Head of caudate nucleus (tissue), 42 donors: ENCODE measurements around the gene KCNT1.

ENCODE experiments used
- DNase-seq, 42 donors: peaks; one replicate each; pipeline versions ENCODE4 v3.0.0 to v3.0.0-alpha.2; 2020 to 2021; ENCODE audit warnings: mixed read lengths in 7 of 42
- intact Hi-C: fragments of 100-400 bp; cut with DNase I; formaldehyde crosslinking; loops from one replicate; pipeline ENCODE4 v1.15.0; 2022

The KCNT1 gene

DNA sequence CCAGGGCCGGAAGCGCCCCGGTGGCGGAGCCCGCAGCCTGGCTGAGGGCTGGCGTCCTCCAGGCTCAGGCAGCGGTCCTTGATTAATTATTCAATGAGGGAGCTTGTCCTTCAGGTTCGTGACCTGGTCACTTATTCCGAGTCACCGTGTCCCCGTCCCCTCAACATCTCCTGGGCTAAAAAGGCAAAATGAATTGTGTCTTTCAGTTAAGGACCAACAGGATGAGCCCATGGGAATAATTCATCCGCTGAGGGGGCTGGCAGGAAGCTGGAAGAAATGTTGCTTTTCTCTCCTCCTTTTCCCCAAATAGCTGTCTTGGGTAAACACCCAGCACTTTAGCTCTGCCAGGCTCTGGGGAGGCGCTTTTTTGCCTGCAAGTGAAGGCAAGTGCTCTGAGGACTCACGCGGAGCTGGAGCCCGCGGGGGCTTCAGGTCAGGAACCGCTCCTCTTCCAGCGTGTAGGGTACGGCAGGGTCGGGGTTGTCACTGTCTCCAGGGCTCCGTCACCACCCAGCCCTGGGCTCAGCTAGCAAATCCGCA, 13.1 kb downstream of the KCNT1 start:
- DNase-seq: peak in 1 of 42 donors; percentile 14
- intact Hi-C loops: no loop called here

DNA sequence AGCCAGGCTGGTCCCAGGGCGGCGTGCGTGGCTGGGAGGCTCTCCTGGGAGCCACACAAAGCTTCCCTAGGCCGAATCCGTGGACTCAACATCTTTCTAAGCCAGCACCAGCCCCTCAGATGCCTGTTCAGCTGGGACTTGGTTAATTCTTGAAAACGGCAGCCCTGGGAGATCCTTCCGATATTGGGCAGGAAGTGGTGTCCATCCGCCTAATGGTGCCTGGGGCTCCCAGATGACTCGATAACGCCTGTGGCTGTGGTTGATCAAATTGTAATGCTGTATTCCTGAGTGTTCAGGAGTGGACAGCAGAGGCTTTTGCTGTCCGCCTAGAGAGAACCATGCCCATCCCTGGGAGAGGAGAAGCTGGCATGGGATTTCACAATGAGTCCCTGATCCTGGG, 14.1 kb downstream of the KCNT1 start:
- DNase-seq: no peak
- intact Hi-C loops: no loop called here

DNA sequence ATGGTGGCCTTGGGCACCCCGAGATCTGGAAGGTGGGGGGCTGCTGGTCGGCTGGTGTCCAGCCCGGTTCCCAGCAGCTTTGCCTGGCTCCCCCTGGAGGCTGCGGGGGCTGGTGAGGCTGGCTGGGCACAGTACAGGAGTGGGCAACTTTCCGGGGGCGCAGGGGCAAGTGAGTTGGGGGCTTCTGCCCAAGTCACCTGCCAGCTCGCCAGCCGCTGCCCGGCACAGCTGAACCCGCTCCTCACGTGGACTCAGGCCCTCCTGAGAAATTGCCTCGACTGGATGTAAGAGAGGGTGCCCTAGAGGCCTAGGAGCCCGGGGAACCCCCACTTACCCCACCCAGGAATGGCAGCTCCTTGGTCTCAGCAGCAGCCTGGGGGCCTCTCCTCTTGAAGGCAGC, 15.4 kb downstream of the KCNT1 start:
- intact Hi-C loops: no loop called here
- DNase-seq: no peak

DNA sequence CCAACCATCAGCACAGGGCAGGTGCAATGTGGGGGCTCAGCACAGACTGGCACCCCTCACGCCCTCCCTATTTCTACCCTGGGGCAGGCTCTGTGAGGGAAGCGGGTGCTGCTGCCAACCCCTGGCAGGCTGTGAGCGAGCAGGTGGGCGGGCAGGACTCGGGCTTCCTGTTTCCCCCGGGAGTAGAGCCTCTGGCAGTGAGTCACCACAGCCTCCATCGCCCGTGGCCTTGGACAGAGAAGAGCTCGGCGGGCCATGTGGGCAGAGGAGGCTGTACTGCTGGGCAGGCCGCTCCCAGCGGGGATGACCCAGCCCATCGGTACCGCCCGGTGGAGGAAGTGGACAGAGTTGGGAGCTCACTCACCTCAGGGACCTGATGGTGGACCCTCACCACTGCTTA, 16.6 kb downstream of the KCNT1 start:
- intact Hi-C loops: no loop called here
- DNase-seq: peak in 36 of 42 donors; percentile 13 to 78 (median 47)

DNA sequence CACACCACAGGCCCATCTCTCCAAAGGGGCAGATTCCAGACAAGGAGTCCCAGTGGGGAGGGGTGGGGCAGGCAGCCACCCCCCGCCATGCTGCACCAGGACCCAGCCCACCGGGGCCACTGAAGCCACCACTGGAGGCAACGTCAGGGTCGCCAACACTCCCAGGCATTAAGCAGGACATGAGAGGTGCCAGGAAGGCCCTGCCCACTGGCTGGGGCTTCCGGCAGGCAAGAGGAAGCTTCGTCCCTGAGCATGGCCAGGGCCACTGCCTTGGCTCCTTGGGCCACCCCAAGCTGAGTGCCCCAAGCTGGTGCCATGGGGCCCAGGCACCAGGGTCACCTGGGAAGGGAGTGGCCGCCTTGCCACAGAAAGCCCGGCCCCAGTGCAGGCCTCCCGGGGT, 17.5 kb downstream of the KCNT1 start:
- DNase-seq: no peak
- intact Hi-C loops: no loop called here

DNA sequence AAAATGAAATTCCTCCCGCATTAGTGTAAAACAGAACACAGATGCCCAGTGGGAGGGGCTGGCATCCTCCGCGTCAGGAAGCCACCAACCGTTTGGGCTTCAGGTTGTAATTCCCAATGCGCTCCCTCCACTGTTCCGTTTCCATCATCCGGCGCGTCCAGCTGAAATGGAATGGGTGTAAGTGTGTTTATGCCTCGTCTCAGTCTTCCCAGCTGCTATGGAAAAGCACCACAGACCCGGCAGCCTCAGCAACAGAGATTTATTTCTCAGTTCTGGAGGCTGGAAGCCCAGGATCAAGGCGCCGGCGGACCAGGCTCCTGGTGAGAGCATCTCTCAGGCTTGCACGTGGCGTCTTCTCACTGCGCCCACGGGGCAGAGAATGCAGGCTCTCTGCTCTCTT, 20.4 kb downstream of the KCNT1 start:
- DNase-seq: no peak
- intact Hi-C loops: no loop called here

DNA sequence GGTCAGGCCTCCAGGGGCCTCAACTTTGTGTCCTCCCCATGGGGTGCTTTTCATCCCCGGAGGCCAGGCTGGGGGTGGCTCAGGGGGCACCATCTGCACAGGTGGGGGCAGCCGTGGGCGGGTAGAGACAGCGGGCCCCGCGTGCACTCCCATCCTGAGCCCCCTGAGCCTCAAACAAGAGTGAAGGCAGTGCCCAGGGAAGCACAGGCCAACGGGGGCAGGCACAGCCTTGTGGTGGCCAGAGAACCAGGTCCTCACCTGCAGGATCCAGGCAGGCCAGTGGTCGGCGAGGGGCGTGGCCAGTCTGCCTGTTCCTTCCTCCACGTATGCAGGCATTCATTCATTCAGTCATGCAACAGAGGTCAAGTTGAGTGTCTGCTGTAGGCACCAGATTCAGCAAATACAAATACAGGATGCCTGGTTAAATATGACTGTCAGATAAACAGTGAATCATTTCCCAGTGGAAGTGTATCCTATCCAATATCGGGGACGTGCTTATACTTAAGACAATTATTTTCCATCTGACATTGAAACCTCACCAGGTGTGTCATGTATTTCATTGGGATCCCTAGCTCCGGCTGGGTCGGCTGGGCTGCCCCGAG, 22.3 kb downstream of the KCNT1 start:
- no peak for DNase-seq
- intact Hi-C loops: no loop called here

DNA sequence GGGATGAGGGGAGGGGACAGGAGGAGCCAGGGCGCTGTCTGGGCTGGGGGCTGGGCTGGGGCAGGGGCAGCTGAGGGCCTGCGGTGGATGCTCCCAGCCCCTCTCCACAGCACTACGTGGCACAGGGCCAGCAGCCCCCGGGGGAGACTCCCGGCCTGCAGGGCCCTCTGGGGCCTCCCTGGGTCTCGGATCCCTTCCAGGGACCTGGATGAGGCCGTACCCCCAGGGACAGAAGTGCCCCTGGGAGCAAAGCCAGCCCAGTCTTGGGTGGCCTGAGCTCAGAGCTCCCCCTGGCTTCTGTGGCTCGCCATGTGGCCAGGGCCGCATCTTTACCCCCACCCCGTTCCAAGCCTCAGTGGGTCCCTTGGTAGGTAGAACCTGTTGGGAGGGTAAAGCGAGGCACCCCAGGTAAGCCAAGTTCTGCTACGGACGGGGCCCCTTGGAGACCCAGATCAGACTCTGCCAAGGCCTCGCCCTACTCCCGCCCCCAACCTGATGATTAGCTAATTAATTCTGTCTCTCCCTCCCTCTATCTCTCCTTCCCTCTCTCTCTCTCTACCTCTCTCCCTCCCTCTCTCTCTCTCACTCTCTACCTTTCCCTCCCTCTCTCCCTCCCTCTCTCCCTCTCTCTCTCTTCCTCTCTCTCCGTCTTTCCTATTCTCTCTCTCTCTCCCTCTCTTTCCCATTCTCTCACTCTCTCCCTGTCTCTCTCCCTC, 24.3 kb downstream of the KCNT1 start:
- DNase-seq: no peak
- intact Hi-C loops: no loop called here

DNA sequence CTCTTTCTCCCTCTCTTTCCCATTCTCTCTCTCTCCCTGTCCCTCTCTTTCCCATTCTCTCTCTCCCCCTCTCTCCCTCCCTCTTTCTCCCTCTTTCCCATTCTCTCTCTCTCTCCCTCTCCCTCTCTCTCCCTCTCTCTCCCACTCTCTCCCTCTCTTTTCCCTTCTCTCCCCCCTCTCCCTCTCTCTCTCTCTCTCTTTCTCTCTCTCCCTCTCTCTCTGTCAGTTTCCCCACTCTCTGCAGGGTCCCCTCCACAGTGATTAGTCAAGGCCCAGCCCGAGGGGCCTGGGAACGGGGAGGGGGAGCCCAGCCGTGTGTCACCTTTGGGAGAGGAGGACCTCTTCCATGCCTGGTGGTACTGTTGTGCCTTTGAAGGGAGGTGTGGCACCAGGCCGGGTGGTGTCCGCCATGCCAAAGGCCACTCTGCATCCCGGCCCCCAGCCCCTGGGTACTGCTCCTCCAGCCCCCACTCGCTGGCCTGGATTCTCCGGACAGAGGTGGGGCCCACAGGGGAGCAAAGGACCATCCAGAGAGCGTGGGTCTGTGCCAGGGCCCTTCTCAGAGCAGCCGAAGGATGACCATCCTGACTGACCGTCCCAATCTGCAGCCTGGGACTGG, 25.4 kb downstream of the KCNT1 start:
- no peak for DNase-seq
- intact Hi-C loops: no loop called here

DNA sequence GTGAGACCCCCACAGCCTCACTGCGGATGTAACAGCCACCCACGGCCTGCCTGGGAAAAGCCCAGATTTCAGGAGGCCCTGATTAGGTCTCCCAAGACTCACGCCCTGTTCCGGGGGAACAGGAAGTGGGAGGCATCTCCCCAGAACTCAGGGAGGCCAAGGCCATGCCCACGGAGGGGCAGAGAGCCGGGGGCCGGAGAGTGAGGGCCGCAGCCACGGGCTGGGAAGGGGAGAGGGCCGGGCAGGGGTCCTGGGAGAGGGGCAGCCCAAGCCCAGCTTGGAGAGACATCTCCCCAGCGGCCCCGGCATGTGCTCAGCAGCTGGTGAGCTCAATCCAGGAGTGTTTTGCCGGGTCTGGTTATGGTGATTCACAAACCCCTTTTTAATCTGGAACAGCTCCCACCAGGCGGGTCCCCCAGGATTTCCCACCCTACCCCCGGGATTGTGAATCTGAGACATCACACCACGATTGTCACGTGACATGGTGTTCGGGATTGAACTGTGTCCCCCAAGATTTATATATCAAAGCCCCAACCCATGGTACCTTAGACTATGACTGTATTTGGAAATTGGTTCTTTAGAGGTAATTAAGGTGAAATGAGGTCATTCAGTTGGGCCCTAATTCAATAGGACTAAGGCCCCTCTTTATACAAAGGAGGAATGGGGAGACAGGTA, 26.6 kb downstream of the KCNT1 start:
- DNase-seq: no peak
- intact Hi-C loops: no loop called here

DNA sequence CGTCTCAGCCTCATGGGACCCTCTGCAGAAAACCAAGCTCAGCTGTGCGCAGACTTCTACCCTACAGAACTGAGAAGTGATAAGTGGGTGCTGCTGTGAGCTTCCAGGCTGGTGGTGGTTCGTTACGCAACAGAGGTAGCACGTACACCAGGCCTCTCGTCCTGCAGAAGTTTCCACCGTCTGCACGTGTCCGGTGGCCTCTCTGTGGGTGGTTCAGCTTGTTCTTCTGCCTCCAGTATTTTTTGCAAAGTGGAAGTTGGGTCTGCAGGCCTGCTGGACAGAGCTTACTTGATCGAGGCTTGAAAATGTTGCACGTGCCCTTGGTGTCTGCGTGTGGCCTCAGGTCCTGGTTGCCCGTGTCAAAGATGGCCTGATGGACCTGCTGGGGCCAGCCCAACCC, 27.5 kb downstream of the KCNT1 start:
- DNase-seq: no peak
- intact Hi-C loops: no loop called here

DNA sequence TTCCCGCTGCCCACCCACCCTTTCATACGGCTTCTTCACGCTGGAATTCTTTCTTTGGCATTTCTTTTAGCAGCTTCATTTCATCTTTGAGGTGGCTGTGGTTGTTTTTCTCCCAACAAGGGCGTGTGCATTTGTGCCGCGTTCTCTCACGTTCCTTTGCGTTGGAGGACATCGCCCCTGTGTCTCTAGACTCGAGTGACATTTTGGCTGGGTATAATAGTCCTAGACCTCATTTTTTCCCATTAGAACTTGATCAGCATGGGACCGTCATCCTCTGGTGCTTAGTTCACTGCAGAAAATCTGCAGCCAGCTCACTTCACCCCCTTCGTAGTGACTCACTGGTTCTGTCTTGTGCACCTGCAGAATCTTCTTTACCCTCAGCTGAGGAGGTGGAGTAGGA, 29.5 kb downstream of the KCNT1 start:
- intact Hi-C loops: no loop called here
- DNase-seq: peak in 1 of 42 donors; percentile 32

DNA sequence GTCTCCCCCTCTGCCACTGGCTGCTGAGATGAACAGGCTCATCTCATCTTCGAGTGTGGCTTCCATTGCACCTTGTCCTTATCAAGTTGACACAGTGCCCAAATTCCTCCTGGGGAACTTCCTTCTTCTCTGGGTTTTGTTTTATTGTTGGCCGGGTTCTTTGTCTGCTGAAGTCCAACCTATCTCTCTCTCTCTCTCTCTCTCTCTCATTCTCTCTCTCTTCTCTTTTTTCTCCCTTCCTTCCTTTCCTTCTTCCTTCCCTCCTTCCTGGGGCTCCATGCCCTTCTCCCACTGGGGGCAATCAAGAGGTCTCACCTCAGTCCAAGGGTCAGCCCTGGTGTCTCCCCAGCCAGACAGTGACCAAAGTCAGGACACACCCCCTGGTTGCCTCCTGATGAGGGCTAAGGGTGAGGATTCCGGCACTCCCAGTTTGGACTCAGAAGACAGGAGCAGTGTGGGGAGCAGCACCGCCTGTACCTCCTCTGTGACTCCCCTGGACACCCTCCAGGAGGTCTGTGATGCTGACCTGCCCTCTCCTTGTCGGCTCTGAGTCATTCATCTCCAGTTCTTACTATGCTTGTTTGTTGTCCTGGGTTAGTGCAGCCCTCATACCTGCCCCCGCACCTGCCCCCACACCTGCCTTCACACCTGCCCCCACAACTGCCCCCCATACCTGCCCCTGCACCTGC, 30.7 kb downstream of the KCNT1 start:
- intact Hi-C loops: no loop called here
- no peak for DNase-seq

DNA sequence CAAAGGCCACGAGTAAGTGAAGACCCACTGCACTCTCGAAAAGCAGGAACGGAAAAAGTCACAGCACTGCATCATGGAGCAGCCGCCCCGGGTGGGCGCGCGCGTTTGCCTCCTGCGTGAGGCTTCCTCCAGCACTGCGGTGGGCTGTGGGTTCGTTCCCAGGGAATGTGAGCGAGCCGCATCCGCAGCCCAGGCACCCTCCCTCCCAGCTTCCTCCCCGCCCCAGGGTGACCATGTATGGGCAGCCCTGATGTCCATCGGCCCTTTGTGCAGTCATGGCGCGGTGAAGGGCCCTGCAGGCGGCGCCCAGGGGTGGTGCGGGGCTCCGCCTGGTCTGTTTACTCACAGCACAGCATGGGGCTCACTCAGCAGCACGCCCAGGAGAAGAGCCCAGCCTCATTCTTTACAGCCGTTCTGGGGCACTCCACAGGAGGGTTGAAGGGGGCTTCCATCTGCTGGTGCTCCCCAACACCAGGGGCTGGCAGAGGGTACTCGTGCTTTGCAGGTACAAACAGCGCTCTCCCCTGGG, 32.7 kb downstream of the KCNT1 start:
- no peak for DNase-seq
- intact Hi-C loops: no loop called here

DNA sequence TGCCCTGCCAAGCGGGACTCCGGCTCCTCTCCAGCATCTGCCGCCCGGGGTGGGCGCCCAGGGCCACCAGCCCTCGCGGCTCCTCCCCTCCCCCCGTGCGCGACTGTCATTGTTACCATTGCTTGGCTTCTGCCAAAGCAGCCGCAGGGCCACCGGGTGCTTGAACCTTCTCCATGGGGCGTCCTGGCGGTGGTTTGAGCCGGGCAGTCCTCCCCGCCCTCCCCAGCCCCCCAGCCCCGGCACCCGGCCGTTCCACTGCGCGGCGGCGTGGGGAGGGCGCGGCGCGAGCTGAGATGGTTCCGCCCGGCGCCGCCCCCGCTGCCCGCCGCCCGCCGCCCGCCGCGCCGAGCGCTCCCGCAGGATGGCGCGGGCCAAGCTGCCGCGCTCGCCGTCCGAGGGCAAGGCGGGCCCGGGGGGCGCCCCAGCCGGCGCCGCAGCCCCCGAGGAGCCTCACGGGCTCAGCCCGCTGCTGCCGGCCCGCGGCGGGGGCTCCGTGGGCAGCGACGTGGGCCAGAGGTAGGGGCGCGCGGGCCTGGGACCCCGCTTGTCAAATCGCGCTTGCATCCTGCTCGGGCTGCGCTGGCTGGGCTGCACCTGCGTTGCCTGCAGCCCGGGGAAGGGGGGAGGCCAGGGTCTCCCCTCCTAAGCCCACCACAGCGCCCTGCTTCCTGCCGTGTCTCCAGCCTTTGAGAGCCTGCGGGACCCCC, 34.4 kb downstream of the KCNT1 start:
- intact Hi-C loops: no loop called here
- DNase-seq: peak in 23 of 42 donors; percentile 7 to 57 (median 32)

DNA sequence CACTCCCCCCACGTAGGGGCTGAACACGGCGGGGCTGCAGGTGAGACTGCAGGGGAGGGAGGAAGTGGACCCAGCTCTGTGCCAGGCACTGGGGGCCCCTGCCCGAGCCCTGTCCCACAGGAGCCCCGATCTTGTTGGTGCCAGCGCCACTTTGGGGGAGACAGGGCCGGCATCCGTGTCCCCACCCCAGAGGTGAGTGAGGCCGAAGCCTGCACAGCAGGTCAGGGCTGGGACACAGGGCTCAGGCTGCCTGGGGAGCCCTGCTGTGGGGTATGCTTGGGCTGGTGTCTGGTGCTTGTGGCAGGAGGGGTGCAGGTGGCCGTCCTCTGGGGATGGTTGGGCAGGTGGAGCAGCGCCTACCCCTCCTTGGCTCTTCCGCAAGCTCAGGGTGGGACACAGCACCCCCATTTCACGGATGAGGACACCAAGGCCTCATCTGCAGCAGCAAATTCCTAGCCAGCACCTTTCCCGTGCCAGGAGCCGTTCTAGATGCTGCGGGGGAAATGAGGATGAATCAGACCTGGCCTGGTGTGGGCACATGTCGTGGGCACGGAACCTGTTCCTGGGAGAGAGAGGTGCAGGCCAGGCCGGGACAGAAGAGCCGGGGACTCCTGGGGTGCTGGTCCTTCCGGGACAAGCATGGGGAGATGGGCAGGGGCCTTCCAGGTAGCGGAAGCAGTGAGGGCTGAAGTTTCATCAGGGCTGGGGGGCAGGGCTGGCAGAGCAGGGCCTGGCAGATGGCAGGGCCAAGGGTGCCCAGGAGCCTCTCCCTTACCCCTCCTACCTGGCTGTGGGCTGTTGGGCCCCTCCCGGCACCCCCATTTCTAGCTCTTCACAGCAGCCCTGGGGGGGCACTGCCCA, 35.2 kb downstream of the KCNT1 start:
- peak in 35 of 42 donors; percentile 9 to 75 (median 42) for DNase-seq
- intact Hi-C loops: no loop called here

DNA sequence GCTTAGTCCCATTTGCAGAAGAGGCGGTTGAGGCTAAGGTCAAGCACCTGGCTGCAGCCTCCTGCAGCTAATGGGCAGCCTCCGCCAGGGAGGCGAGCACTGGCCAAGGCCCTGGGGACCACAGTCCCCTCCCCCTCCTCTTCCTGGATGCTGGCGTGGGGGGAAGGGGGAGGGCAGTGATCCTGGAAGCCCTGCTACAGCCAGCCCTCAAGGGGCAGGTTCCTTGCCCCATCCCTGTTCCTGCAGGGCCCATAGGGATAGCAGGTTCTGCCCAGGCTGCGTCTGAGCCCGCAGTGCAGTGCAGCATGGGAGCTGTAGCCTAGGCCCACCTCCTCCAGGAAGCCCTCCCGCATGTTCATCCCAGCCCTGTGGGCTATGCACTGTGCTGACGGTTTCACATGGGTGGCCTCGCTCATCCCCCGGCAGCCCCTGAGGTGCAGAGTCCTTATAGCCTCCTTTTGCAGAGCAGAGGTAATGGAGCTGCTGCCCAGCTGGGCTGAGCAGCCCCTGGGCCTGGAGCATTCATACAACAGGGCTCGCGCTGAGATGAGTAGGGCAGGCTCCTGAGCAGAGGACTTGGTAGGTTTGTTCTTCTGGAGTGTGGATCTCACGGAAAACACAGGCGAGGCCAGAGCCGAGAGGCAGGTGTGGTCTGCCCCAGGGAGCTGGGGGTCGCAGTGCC, 36.0 kb downstream of the KCNT1 start:
- DNase-seq: no peak
- intact Hi-C loops: no loop called here
